ENCODE data around the gene EFNA5.

EFNA5 gene

GRCh38 chr5:107330903-107331302, 339.8 kb downstream of the EFNA5 start (continued):
- TF ChIP-seq ZNF677 (tag by site-specific recombination; IDR thresholded peaks at IDR 0.05) = no peak
- TF ChIP-seq ZNF670 (tag by site-specific recombination; IDR thresholded peaks at IDR 0.05; ENCODE audit: low read depth) = no peak
- TF ChIP-seq ZIC2 (tag by site-specific recombination; IDR thresholded peaks at IDR 0.05) = no peak
- TF ChIP-seq ZNF37A (tag by site-specific recombination; IDR thresholded peaks at IDR 0.05) = no peak
- TF ChIP-seq INSM2 (tag by site-specific recombination; IDR thresholded peaks at IDR 0.05) = no peak
- no peak for TF ChIP-seq ZNF585B (tag by site-specific recombination; IDR thresholded peaks at IDR 0.05)
- TF ChIP-seq ZNF140 (tag by site-specific recombination; IDR thresholded peaks at IDR 0.05) = no peak
- no peak for TF ChIP-seq CTCF (tag by site-specific recombination; IDR thresholded peaks at IDR 0.05)
- TF ChIP-seq ZNF155 (tag by site-specific recombination; IDR thresholded peaks at IDR 0.05) = no peak
- no peak for TF ChIP-seq ZNF2 (tag by site-specific recombination; IDR thresholded peaks at IDR 0.05)
- no peak for TF ChIP-seq ZNF341 (tag by site-specific recombination; IDR thresholded peaks at IDR 0.05; ENCODE audit: low read depth)
- no peak for TF ChIP-seq ZNF184 (tag by site-specific recombination; IDR thresholded peaks at IDR 0.05)
- no peak for TF ChIP-seq PATZ1 (tag by site-specific recombination; IDR thresholded peaks at IDR 0.05)
- no peak for TF ChIP-seq ZNF501 (tag by site-specific recombination; IDR thresholded peaks at IDR 0.05)

GRCh38 chr5:107329850-107330249, 340.9 kb downstream of the EFNA5 start:
- TF ChIP-seq PBX3 (CRISPR knock-in tag; IDR thresholded peaks at IDR 0.05) (no peak), ZSCAN4 (tag by site-specific recombination; IDR thresholded peaks at IDR 0.05) (no peak), WT1 (tag by site-specific recombination; IDR thresholded peaks at IDR 0.05) (no peak), ZNF843 (tag by site-specific recombination; IDR thresholded peaks at IDR 0.05) (no peak), ZNF280C (tag by site-specific recombination; IDR thresholded peaks at IDR 0.05) (no peak), ZNF610 (tag by site-specific recombination; IDR thresholded peaks at IDR 0.05; ENCODE audit: borderline replicate concordance) (no peak), ZNF2 (tag by site-specific recombination; IDR thresholded peaks at IDR 0.05) (no peak), HIC1 (tag by site-specific recombination; IDR thresholded peaks at IDR 0.05) (no peak), YY1 (tag by site-specific recombination; IDR thresholded peaks at IDR 0.05) (no peak), MYNN (tag by site-specific recombination; IDR thresholded peaks at IDR 0.05; ENCODE audit: borderline replicate concordance) (no peak)
- no peaks in the 10 kb centered on the region for H3K36me3 ChIP-seq (ENCODE audit: control insufficient read depth in 2 of 2, insufficient read depth in 1 of 2, low read length in 2 of 2)
- ChIA-PET CTCF (interaction anchor here (1.1 kb wide), 1 partner anchor 9 kb away, joined by 3 read pairs; no protein-coding TSS in a partner anchor), POLR2A (interaction anchor here (0.7 kb wide), 1 partner anchor 17 kb away, joined by 3 read pairs; no protein-coding TSS in a partner anchor)
- no peaks in the 10 kb centered on the region for H3K9me3 ChIP-seq (ENCODE audit: control insufficient read depth, insufficient read depth, low read depth, low read length)
- no peaks in the 10 kb centered on the region for H3K4me1 ChIP-seq (ENCODE audit: control insufficient read depth, insufficient read depth, low read length)
- no peak overlapping the region for H3K27ac ChIP-seq (ENCODE audit: extremely low read depth, low read depth, low read length)
- no peak overlapping the region for H3K4me3 ChIP-seq (ENCODE audit: low read depth, low read length)

All from HEK293 (cell line).